CD4-positive, alpha-beta T cell treated with Interleukin-6 at 100 ng/mL for 8 hours (primary cell): ENCODE measurements around the gene ADGRF3.
"Not testable (repeated sequence)": the region's sequence is repeated elsewhere in the genome, so short reads cannot be mapped to it uniquely, and the experiment has no call there.

Source experiments
- DNase-seq: peaks from one replicate; pipeline ENCODE4 v3.0.0-alpha.2; 2020; ENCODE audit warnings: mixed read lengths, low spot score

The ADGRF3 gene

DNA sequence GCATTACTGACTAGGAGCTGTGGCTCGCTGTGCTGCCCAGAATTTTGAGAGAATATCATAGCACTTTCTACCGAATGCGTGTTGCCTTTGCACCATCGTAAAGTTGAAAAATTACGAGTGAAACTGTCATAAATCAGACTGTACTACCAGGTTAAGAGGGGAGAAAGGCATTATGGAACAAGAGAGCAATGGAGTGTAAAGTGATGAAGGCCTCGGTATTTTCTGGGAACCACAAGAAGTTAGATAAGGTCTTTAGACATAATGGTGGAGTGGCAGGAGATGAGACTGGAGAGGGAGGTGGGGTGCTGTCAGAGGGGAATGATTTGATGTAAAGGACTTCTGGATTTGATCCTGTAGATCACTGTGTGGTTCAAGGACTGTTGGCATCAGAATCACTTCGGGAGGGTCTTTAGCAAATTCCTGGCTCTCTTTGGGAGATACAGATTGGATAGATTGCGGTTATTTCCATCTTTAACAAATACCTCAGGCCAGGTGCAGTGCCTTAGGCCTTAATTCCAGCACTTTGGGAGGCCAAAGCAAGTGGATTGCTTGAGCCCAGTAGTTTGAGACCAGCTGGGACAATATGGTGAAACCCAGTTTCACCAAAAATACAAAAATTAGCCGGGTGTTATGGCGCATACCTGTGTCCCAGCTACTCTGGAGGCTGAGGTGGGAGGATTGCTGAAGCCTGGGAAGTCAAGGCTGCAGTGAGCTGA lies 4.9 kb upstream of the ADGRF3 start:
- DNase-seq: no peak

DNA sequence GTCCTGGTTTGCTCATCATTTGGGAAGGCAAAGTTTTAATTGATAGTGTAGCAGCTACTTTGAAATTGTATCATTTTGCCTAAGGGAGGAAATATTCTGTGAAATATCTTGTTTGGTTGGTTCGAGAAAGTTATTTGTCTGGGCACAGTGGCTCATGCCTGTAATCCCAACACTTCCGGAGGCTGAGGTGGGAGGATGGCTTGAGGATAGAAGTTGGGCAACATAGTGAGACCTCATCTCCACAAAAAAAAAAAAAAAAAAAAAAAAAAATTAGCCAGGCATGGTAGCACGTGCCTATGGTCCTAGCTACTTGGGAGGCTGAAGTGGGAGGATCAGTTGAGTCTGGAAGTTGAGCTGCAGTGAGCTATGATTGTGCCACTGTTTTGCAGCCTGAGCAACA lies 3.1 kb upstream of the ADGRF3 start:
- DNase-seq: no peak

DNA sequence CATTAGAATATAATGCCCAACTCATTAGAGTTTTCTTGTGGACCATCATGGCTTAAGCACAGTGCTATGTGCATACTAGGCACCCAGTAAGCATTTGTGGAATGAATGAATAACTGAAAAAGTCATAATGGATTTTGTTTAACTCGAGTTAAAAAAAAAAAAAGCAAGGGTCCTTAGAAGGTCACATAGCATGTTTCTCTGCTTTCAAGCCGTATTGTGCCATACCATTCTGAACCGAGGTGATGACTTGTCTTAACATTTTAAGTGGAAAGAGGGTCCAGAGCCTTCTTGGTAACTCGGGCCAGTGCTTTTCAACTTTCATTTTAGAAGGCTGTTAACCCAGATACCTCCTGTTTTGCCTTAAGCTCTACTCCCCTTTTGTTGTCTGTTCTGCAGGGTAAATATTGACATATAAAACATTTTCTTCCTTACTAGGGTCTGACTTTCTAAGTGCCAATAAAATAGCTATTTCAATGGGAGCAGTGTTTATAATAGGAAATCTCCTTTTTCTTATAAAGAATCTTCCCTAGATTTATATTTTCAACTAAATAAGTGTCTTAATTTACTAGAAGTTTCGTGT lies 787 bp upstream of the ADGRF3 start:
- no peak for DNase-seq

DNA sequence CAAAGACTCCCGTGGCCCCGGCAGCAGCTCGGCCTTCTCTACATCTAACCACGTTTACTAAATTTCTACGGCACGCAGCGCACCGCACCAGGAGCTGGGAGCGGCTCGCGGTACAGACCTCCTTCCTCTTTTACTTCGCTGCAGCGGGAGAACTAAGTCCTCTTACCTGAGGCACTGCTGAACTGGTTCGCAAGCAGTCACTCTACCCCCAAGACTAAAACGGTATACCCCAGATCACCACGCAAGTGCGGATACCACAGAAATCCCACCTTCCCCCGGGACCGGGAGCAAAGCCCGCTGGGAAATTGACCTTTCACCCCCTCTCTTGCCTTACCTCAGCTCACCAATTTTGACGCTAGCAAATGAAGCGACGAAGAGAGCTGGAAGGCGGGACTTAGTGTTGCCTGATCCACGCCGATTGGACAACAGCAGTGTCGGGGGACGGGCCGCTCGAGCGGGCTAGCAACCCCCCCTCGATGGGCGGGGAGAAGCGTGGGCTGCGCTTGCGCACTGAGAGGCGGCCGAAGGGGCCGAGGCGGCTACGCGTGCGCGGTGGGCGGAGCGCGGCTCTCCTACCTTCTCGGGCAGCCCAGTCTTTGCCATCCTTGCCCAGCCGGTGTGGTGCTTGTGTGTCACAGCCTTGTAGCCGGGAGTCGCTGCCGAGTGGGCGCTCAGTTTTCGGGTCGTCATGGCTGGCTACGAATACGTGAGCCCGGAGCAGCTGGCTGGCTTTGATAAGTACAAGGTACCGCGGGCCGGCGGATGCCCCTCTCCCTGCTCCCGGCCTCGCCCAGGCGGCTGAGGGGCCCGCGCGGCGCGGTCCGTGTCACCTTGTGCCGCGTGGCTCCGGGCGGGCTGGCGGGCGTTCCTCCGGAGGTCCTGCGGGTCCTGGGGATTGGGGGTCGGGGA lies 790 bp downstream of the ADGRF3 start, which contains the start of gene SELENOI:
SELENOI (plus strand) TSS at position 599 of the 909 bp plus-strand sequence; CDS start at position 689, 90 bp downstream.
- peak; percentile 99 for DNase-seq

DNA sequence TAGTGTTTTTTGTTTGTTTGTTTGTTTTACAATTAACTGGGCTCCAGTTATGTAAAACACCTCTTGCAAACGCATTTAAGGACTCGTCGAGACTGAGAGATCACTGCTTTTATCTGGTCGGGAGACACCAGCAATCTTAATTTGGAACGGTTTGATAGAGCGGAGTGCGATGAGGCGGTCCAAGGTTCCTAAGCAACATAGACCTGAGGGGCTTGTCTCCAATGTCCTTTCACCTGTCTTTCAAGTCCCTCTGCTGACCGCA lies 1.4 kb downstream of the ADGRF3 start:
- DNase-seq: no peak

DNA sequence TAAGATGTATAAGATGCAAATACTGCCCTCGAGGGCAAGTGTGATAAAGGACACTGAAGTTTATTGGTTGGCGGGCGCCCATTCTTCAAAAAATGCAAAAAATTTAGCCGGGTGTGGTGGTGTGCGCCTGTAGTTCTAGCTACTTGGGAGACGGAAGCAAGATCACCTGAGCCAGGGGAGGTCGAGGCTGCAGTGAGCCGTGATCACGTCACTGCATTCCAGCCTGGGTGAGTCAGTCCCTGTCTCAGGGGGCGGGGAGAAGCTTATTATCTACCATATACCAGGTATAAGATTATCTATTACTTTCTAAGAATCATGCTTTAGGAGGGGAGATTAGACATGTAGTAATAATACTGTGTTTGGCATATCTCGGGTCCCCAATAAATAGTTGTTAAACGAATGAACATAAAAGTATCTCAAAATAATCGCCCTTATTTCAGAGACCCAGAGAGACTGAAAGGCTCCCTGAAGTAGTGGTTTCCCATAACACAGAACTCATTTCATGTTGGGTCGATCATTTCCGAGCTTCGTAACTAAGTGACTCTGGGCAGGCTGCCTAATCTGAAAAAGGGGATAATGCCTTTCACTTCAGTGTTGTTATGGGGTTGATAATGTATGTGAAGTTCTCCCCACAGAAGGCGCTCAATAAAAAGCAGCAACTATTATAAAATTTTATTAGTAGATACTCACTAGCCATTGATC lies 1.9 kb downstream of the ADGRF3 start:
- no peak for DNase-seq

DNA sequence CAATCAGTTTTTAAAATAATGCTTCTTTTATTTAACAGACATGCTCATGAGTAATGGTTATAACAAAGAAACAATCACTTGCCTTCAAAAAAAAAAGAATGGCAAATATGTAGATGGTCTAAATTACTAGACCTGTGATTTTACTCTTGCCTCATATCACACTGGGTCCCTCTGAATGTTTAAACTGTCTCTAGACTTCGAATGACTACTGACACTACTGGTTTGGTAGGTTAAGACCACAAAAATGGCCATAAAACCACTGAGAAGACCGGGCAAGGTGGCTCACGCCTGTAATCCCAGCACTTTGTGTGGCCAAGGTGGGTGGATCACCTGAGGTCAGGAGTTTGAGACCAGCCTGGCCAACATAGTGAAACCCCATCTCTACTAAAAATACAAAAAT lies 5.8 kb downstream of the ADGRF3 start:
- no peak for DNase-seq

DNA sequence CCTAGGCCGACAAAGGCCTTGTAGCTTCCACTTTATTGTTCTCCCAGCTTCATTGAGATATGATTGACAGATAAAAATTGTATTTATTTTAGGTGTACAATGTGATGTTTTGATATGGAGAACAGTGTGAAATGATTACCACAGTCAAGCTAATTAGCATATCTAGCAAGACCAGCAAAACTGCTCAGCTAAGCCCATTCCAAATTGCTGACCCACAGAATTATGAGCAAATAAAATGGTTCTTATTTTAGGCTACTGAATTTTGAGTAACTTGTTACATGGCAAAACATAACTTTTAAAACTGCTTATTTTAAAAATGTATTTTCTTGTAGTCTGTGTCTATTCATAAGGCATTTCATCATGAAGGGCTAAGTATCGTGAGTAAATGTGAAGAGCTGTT lies 9.3 kb downstream of the ADGRF3 start:
- no peak for DNase-seq

DNA sequence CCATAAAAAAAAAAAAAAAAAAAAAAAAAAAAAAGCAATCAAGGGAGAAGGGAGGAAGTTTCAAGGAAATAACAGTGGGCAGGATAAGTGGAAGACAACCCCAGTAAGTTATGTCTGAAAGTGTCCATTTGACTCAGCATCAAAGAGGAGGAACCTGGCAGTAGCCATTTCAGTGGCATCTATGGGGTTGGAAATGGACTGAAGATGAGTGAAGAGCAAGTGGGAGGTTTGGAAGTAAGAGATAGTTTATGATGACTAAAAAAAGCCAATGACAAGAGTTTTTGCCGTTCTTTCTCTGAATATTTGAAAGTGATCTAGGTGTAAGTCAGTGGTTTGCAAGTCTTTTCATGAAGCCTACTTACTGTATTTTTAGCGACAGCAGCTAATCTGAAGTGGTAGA lies 9.9 kb downstream of the ADGRF3 start:
- no peak for DNase-seq

DNA sequence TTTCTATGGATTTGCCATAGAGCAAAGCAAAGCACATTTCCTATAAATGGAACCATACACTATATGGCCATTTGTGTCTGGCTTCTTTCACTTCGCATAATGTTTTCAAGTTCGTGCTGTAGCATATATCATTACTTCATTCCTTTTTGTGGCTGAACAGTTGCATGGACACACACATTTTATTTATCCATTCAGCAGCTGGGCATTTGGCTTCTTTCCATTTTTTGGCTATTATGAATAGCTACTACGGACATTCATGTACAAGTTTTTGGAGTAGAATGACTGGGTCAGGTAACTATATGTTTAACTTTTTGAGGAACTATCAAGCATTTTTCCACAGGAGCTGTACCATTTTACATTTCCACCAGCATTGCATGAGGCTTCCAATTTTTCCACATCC lies 11.4 kb downstream of the ADGRF3 start:
- no peak for DNase-seq

DNA sequence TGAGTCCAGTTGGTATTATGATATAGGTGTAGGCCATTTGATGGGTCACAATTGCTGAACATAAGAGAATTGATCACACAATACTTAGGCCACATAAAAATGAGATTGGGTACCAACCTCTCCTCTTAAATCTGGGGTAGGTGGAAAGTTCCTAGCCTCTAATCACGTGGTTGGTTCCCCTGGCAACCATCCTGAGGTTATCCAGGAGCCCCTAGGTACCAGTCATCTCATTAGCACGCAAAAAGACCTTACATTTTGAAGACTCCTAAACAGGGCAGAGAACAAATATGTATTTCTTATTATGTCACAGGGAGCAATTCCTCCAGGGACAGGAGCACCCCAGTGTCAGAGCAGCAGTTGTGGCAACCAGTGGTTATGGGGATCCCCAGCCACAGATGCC lies 13.3 kb downstream of the ADGRF3 start:
- DNase-seq: no peak

DNA sequence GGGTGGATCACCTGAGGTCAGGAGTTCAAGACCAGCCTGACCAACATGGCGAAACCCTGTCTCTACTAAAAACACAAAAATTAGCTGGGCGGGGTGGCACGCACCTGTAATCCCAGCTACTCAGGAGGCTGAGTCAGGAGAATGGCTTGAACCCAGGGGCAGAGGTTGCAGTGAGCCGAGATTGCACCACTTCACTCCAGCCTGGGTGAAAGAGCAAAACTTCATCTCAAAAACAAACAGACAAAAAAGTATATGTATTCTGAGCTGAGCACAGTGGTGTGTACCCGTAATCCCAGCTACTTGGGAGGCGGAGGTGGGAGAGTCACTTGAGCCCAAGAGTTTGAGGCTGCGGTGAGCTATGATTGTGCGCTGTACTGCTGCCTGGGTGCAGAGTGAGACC lies 15.3 kb downstream of the ADGRF3 start:
- not testable (repeated sequence) for DNase-seq

DNA sequence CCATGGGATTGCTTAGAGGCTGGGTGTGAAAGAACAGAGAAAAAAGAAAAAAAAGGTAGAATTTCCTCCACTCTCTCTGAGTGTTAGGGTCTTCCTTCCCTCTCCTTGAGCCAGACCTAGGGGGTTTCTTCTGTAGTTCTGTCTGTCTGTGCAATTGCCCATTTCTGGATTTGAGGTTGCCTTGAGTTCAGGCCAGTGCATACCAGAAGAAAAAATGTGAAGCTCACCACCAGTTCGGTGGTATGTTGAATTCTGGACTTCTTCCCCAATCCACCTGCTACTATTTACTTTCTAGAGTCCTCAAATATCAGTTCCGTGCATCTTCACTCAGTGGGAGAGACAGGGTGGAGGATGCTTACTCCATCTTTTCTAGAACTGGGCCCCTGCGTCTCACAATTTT lies 16.0 kb downstream of the ADGRF3 start:
- no peak for DNase-seq

DNA sequence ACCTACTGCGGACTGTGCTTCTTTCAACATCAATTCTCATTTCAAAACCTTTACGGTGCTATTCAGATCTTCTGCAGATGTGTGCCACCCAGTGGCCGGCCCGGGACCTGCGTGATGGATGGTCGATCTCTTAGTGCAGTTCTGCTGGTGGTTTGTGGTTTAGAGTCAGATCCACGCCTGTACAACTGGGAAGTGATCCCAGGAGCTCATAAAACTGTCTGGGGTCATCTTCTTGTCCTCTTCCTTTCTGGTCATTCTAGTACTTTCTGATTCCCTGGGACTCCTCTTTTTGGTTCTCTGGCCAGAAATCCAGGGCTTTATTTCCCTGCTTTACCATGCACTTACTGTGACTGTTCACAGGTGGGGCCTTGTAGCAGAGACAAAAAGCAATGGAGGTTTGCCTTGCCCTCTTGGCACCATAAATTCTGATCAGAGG lies 16.5 kb downstream of the ADGRF3 start:
- DNase-seq: peak; percentile 78

DNA sequence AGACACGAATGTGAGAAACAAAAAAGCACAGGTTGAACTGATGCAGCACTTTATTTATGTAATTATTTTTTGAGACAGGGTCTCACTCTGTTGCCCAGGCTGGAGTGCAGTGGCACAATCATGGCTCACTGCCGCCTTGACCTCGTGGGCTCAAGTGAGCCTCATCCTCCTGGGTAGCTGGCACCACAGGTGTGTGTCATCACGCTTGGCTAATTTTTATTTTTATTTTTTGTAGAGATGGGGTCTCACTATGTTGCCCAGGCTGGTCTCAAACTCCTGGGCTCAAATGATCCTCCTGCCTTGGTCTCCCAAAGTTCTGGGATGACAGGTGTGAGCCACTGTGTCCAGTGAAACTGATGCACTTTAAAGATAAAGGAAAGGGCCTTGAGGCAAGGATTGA lies 17.5 kb downstream of the ADGRF3 start:
- DNase-seq: not testable (repeated sequence)

DNA sequence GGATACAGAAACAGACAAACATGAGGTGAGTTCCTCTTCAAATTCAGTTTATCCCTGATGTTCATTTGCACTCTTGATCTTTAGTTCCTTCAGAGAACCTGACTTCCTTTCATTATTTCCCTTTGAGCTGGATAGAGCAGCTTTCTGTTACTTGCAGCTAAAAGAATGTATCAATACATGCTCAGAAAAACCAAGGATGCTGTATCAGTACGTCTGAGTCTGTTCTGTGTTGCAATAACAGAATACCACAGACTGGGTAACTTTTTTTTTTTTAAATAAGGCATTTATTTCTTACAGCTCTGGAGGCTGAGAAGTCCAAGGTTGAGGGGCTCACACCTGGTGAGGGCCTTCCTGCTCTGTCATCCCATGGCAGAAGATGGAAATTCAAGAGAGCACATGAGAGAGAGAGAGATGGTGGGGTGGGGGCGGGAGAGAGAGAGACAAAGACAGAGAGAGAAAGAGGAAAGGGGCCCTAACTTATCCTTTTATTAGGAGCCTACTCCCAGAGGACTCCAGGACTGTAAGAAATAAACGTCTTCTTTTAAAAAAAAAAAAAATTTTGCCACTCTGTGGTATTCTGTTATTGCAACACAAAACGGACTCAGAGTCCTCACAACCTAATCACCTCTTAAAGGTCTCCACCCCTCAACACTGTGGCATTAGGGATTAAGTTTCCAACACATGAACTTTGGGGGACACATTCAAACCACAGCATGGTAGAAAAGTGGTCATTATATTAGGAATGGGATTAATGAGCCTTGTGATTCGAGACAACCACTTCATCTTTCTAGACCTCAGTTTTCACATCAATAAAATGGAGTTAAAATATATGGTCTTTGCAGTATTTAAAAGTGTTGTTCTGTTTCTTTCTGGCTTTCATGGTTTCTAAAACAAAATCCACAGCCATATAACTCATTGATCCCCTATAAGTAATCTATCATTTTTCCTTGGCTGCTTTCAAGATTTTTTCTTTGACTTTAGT lies 19.0 kb downstream of the ADGRF3 start:
- no peak for DNase-seq

DNA sequence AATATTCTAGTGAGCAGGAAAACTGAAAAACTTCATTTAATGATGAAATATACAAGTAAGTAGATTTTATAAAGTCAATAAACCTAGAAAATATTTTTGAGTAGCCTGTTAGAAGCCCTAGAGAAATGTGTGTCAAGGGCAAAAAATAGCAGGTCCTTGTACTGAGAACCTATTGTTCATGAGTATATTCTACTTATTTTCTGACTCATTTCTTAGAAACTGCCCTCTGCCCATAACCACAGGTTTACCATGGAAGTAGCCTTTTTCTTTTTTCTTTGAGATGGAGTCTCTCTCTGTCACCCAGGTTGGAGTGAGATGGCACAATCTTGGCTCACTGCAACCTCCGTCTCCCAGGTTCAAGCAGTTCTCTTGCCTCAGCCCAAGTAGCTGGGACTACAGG lies 20.1 kb downstream of the ADGRF3 start:
- DNase-seq: no peak

DNA sequence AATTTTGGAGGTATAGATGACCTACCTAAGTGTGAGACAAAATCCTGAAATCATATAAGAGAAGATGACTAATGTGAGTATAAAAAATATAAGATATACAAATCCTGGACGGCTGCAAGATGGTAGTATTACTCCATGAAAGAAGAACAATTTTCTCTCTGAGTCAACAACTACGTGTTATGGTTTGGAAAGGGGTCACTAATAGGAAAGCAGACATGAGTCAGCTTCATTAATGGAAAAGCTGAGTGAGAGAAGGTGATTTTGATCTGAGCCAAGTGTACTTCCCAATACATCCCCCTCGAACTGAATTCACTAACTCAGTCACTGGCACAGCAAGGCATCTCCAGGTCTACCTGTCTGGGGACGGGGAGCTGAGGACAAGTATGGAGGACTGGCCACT lies 20.7 kb downstream of the ADGRF3 start:
- DNase-seq: no peak

DNA sequence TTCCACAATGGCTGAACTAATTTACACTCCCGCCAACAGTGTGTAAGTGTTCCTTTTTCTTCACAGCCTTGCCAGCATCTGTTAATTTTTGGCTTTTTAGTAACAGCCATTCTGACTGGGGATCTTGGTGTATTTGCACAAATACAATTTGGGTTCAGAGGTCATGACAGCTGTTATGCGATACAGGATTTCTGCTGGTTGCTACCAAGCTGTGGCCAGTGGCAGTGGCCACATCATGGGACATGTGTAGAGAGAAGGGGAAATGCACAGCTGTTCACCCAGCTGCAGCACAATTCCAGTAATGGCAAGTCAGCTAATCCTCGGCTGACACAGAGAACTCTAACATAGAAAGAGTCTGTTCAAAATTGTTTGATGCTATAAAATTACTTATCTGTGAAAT lies 21.7 kb downstream of the ADGRF3 start:
- DNase-seq: no peak

DNA sequence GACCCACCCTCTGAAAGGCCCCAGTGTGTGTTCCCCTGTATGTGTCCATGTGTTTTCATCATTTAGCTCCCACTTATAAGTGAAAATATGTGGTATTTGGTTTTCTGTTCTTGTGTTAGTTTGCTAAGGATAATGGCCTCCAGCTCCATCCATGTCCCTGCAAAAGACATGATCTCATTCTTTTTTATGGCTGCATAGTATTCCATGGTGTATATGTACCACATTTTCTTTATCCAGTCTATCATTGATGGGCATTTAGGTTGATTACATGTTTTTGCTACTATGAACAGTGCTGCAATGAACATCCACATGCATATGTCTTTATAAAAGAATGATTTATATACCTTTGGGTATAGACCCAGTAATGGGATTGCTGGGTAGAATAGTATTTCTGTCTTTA lies 22.1 kb downstream of the ADGRF3 start:
- DNase-seq: not testable (repeated sequence)

DNA sequence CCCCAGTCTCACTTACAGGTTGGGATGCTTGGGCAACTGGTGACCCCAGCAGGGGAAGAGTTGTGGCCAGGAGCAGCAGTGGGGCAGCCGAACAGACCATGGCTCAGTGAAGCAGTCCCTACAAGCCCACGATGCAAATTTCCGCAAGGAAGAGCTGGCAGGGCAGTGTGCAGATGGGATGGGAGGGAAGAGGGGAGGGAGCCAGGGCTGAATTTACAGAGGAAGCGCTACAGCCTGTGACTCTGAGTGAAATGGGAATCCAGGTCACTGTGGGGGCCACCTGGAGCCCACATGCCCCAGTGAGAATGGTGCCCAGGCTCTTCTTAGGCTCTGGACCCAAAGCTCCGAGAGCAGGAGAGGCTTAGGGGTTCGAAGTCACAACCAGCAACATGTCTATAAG lies 27.6 kb downstream of the ADGRF3 start:
- DNase-seq: no peak
